Measurements from ENCODE around the gene MCTP1.

DNA sequence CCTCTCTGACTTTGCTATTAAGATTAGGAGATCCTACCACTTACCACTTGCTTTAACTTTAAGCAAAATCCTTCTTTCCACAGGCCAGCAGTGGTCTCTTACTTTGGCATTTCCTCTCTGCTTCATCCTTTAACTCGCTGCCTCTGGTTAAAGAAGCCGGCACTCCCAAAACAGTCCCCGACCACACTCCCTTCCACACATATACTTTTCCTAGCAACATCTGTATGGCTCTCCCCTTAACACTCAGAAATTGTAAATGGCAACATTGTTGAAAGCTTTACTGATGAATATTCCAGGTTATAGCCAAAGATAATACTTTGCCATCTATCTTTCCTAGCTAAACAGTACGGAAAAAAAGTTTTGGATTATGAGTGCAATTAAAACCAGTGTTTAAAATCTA lies 133.2 kb downstream of the MCTP1 start:
- TF ChIP-seq, protein P1, sequence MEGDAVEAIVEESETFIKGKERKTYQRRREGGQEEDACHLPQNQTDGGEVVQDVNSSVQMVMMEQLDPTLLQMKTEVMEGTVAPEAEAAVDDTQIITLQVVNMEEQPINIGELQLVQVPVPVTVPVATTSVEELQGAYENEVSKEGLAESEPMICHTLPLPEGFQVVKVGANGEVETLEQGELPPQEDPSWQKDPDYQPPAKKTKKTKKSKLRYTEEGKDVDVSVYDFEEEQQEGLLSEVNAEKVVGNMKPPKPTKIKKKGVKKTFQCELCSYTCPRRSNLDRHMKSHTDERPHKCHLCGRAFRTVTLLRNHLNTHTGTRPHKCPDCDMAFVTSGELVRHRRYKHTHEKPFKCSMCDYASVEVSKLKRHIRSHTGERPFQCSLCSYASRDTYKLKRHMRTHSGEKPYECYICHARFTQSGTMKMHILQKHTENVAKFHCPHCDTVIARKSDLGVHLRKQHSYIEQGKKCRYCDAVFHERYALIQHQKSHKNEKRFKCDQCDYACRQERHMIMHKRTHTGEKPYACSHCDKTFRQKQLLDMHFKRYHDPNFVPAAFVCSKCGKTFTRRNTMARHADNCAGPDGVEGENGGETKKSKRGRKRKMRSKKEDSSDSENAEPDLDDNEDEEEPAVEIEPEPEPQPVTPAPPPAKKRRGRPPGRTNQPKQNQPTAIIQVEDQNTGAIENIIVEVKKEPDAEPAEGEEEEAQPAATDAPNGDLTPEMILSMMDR (IDR thresholded peaks at IDR 0.05) = no peak
- no peak for TF ChIP-seq POLR2AphosphoS5 (IDR thresholded peaks at IDR 0.05)

Measured in breast epithelium (tissue), 3 donors.